GM08714 (cell line): ENCODE data around the gene VKORC1.

Source experiments
- H3K4me3 ChIP-seq: fragments of 200-500 bp; sonication (Bioruptor generic); 2 replicates; pipeline ENCODE4 v1.5.1; 2014; ENCODE audit warnings: mild to moderate bottlenecking, low read length, inconsistent platforms
- ZNF274 ChIP-seq: IDR thresholded peaks from 2 replicates; pipeline ENCODE4 v1.6.1; 2012; ENCODE audit warnings: mild to moderate bottlenecking, low read depth, low read length

Gene VKORC1

DNA sequence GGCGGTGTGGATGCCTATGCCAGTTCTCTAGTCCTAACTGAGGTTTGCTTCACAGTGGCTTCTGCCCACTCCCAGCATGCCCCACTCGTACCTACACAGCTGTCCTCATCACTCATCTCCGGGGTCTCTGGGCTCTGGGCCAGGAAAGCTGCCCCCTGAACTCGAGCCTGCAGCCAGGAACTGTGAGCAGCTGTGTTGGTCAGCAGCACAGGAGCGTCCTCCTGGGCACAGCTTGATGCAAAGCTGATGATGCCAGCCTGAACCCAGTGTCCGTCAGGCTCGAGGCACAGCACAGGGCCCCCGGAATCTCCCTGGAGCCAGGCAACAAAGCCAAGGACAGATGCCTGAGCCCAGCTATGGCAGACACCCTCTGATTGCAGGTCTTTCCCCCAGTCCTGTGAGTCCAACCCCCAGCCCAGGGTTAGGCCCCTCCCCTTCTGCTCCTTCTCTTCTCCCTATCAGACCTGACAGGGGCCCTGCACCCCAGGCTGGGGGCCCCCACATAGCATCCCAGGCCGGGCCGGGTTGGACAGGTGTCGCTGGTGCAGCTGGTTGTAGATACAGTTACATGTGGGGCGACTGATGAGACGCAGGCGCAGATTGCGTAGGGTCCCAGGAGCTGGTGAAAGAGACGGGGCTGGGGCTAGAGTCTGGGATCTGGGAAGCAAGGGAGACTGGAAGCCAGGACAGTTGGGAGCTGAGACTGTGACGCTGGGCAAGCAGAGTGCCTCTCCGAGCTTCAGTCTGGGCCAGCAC is 8.5 kb downstream of the VKORC1 start:
- TF ChIP-seq ZNF274: no peak
- no peak overlapping the region for H3K4me3 ChIP-seq

GRCh38 chr16:31085411-31085810 is 9.2 kb downstream of the VKORC1 start:
- TF ChIP-seq ZNF274: no peak

DNA sequence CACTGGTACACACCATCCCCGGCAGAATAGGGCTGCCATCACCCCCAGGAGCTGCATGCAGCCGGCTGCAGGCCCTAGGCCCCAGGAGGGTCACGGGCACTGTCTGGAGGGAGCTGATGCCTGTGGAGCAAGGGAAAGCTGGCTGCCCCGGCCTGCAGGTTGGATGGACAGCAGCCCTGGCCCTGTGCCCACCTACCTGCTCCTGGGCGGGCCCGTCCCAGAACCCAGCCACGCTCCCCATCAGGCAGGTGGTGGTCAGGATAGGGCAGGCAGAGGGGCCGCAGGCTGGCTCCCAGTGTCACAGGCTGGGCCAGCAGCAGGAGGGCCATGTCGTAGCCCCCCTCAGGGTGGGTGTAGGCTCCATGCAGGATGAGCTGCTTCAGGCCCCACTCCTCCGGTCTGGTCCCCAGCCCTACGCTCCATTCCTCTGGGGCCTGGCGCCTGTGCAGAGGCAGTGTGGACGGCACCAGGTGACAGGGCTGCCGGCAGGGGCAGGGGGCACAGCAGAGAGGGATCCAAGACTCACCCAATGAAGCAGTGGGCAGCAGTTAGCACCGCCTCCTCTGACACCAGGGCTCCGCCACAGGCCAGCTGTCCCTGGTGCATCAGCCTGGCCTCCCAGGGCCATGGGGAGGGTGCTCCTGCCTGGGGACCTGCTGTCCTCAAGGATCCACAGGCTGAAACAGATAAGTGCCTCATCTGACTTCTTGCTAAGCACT is 9.9 kb downstream of the VKORC1 start:
- H3K4me3 ChIP-seq: no peak overlapping the region
- TF ChIP-seq ZNF274: no peak

More at GRCh38 chr16:31085411-31085810, 9.2 kb downstream of the VKORC1 start:
- no peak overlapping the region for H3K4me3 ChIP-seq

GRCh38 chr16:31083981-31084380 is 10.6 kb downstream of the VKORC1 start:
- no peak overlapping the region for H3K4me3 ChIP-seq
- no peak for TF ChIP-seq ZNF274

DNA sequence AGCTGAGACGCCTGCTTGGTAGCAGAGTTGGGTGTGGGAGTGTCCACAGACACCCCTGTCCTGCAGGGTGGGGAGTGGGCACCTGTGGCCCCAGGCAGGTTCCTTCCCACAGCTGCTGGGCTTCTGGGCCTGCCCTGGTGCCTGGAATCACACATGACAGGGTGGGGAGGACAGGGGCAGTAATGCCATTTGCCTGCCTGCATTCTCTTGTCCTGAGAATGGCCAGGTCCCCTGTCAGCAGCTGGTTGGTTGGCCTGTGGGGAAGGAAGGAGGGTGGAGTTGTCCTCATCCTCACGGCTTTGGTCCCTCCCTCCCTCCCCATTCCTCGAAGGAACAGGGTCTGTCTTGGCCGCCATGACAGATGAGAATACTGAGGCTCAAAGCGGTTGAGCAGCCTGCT is 11.0 kb downstream of the VKORC1 start:
- H3K4me3 ChIP-seq: no peak overlapping the region
- no peak for TF ChIP-seq ZNF274

DNA sequence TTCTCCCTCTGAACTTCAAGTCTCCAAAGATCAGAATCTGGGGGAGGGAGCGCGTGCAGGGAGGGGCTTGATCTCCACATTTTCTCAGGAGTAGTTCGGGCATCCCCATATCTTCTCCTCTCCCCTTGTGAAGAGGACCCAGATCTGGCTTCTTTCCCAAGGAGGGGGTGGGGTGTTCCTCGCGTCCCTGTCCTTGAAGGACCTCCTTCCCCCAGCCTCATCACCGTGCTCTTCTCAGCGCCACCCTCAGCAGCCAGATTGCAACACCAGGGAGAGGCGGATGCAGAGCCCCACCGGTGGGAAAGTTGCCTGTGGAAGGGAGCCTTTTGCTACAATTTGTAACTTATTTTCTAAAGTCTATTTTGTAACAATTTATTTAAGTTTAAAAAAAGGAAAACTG is 11.5 kb downstream of the VKORC1 start:
- no peak for TF ChIP-seq ZNF274
- H3K4me3 ChIP-seq: no peak overlapping the region

DNA sequence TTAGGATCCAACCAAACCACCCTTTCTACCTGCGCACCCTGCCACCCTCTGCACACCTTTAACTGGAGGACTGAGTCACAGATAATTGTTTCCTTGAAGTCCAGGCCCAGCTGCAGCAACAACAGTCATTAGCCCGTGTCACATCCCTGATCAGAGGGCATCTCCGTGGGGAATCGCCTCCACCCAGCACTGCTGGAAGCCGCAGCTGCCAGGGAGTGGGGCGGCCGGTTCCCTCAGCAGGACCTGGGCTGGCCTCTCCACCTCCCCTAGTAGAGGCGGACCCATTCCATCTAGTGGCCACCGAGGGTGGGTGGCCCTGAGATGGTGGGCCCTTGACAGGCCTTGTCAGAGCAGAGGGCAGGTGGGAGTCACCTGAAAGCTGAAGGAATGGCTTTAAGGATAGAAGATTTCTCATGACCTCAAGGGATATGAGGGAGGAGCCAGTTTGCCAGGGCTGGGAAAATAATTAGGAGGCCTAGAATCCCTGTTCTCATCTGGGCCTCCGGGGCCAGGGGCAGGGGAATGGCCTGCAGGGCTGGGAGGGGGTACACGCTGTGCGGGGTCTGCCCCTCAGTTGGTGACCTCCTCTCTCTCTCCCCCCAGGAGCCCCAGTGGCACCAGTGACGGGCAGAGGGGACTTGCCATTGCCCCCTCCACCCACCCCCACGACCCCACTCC is 12.1 kb downstream of the VKORC1 start:
- no peak overlapping the region for H3K4me3 ChIP-seq
- no peak for TF ChIP-seq ZNF274

- no peak for TF ChIP-seq ZNF274
- no peak overlapping the region for H3K4me3 ChIP-seq
Measured at GRCh38 chr16:31081428-31082351, 12.9 kb downstream of the VKORC1 start.

DNA sequence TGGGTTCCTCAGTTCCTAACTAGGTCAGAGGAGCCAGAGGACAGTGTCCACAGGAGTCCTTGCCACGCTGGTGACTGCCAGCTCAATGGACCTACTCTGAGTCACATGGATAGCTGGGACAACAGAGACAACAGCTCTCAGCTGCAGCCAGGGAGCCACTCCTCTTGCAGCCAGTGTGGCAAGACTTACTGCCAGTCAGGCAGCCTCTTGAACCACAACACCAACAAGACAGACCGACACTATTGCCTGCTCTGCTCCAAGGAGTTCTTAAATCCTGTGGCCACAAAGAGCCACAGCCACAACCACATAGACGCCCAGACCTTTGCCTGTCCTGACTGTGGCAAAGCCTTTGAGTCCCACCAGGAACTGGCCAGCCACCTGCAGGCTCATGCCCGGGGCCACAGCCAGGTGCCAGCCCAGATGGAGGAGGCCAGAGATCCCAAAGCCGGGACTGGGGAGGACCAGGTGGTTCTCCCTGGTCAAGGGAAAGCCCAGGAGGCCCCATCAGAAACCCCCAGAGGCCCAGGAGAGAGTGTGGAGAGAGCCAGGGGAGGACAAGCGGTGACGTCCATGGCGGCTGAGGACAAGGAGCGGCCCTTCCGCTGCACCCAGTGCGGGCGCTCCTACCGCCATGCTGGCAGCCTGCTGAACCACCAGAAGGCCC is 13.7 kb downstream of the VKORC1 start:
- H3K4me3 ChIP-seq: no peak overlapping the region
- no peak for TF ChIP-seq ZNF274

- TF ChIP-seq ZNF274: no peak
- no peak overlapping the region for H3K4me3 ChIP-seq
Measured at GRCh38 chr16:31080035-31080629, 14.5 kb downstream of the VKORC1 start.

- no peak for TF ChIP-seq ZNF274
- no peak overlapping the region for H3K4me3 ChIP-seq
Measured at GRCh38 chr16:31079342-31079944, 15.2 kb downstream of the VKORC1 start.

DNA sequence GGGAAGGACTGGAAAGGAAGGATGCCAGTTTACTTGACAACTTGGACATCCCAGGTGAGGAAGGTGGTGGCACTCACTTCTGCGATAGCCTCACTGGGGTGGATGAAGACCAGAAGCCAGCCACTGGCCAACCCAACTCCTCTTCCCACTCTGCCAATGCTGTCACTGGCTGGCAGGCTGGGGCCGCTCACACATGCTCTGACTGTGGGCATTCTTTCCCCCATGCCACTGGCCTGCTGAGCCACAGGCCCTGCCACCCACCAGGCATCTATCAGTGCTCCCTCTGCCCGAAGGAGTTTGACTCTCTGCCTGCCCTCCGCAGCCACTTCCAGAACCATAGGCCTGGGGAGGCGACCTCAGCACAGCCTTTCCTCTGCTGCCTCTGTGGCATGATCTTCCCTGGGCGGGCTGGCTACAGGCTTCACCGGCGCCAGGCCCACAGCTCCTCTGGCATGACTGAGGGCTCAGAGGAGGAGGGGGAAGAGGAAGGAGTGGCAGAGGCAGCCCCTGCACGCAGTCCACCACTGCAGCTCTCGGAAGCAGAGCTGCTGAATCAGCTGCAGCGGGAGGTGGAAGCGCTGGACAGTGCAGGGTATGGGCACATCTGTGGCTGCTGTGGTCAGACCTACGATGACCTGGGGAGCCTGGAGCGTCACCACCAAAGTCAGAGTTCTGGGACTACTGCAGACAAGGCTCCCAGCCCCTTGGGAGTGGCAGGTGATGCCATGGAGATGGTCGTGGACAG is 15.8 kb downstream of the VKORC1 start:
- no peak overlapping the region for H3K4me3 ChIP-seq
- no peak for TF ChIP-seq ZNF274
